Progenitor cell of endocrine pancreas (in vitro differentiated cells): ENCODE measurements around the gene TDP2. TPM values are rescaled to one million over a fixed set of nuclear protein-coding genes. Genes with fewer than 3 reads are reported as not detected.
"Not testable (repeated sequence)": the region's sequence is repeated elsewhere in the genome, so short reads cannot be mapped to it uniquely, and the experiment has no call there.

Source experiments
- DNase-seq: peaks from one replicate; pipeline ENCODE4 v3.0.0; 2021; ENCODE audit warnings: low spot score; ENCODE audit not compliant: unreplicated experiment
- H3K27ac Mint-ChIP-seq: 2 replicates; pipeline ENCODE4 v1.8.0; 2021; ENCODE audit warnings: mild to moderate bottlenecking, moderate library complexity, mixed read lengths
- H3K27me3 Mint-ChIP-seq: 2 replicates; pipeline ENCODE4 v1.8.0; 2021; ENCODE audit warnings: mixed read lengths
- H3K36me3 Mint-ChIP-seq: 2 replicates; pipeline ENCODE4 v1.8.0; 2022; ENCODE audit warnings: mixed read lengths; ENCODE audit not compliant: insufficient read depth
- H3K4me1 Mint-ChIP-seq: 2 replicates; pipeline ENCODE4 v1.8.0; 2021; ENCODE audit warnings: low read depth, mixed read lengths
- H3K4me3 Mint-ChIP-seq: 2 replicates; pipeline ENCODE4 v1.8.0; 2021; ENCODE audit warnings: low read depth, mild to moderate bottlenecking, moderate library complexity, mixed read lengths
- H3K9me3 Mint-ChIP-seq: 2 replicates; pipeline ENCODE4 v1.8.0; 2021; ENCODE audit warnings: low read depth, mixed read lengths
- CTCF ChIP-seq: fragments of 200-600 bp; sonication (generic); IDR thresholded peaks from one replicate; pipeline ENCODE4 v1.5.0; 2021; ENCODE audit warnings: antibody characterized with exemption, mild to moderate bottlenecking; ENCODE audit not compliant: unreplicated experiment
- total RNA-seq: library from RNA; stranded (reverse); gene quantifications from 2 replicates; pipeline ENCODE4 v1.2.1, GENCODE V29; 2021

TDP2 gene
- total RNA-seq, 1 donor from 2014 or later = 65.6 TPM

DNA sequence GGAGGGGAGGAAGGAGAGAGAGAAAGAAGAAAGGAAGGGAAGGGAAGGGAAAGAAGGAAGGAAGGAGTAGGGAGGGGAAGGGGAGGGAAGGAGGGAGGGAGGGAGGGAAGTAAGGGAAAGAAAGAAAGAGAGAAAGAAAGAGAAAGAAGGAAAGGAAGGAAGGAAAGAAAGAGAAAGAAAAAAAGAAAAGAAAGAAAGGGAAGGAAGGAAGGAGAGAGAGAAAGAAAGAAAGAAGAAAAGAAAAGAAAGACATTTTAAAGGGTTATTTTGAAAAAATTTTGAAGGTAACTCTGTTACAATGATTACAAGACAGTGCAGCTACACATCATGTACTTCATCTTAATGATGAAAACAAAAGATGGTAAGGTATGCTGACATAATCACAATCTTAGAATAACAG, 24.6 kb downstream of the TDP2 start:
- Mint-ChIP-seq H3K4me3 (no peak overlapping the region), H3K27me3 (peaks cover 9% of the 10 kb centered on the region), H3K36me3 (no peaks in the 10 kb centered on the region), H3K9me3 (peaks cover 4% of the 10 kb centered on the region), H3K27ac (no peak overlapping the region), H3K4me1 (peaks cover 7% of the 10 kb centered on the region)
- DNase-seq = no peak
- no peak for TF ChIP-seq CTCF

- not testable (repeated sequence) for H3K36me3 Mint-ChIP-seq, H3K27me3 Mint-ChIP-seq, H3K9me3 Mint-ChIP-seq, DNase-seq, H3K27ac Mint-ChIP-seq, H3K4me3 Mint-ChIP-seq, H3K4me1 Mint-ChIP-seq
These were observed 26.1 kb downstream of the TDP2 start for GRCh38 chr6:24640631-24641030.

DNA sequence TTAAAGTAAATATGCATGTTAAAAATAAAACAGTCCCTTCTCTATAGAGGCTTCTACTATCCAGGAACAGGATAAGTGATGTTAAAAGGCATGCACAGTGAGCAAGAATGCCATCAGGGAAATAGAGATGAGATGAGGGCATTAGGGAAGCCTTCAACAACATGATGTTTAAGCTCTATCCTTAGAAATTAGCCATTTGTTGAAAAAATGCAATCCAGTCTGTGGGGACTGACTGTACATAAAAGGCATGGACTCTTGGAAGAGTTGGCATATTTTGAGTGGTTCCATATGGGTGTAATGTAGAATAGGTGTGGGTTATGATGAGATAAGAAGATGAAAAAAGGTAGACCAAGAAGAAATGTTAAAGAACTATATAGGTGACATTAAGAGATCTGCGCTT, 26.5 kb downstream of the TDP2 start:
- H3K27me3 Mint-ChIP-seq = peaks cover 7% of the 10 kb centered on the region
- H3K4me1 Mint-ChIP-seq = peaks cover under 1% of the 10 kb centered on the region
- peaks cover 4% of the 10 kb centered on the region for H3K9me3 Mint-ChIP-seq
- no peak for DNase-seq
- no peak overlapping the region for H3K4me3 Mint-ChIP-seq
- H3K27ac Mint-ChIP-seq = no peak overlapping the region
- no peaks in the 10 kb centered on the region for H3K36me3 Mint-ChIP-seq
- TF ChIP-seq CTCF = no peak

DNA sequence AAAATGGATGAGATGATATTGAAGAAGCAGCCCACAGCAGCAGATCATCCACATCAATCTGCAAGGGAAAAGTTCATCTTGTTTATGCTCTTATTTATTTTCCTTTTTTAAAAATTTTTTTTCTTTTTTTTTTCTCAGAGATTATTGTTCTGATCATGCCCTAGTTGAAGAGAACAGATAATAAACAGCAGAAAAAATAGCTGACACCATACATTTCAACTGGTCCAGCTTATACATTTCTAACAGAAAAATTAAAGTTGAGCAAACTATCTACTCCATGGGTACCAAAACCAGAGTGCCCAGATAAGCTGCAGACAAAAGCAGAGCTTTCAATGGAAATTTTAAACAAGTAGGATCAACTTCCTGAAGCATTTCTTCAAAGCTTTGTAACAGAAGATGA, 30.0 kb downstream of the TDP2 start:
- no peak for DNase-seq
- no peak for TF ChIP-seq CTCF
- H3K9me3 Mint-ChIP-seq = peaks cover 4% of the 10 kb centered on the region
- peaks cover 17% of the 10 kb centered on the region for H3K4me1 Mint-ChIP-seq
- no peaks in the 10 kb centered on the region for H3K27me3 Mint-ChIP-seq
- H3K27ac Mint-ChIP-seq = no peak overlapping the region
- peaks cover 1% of the 10 kb centered on the region for H3K36me3 Mint-ChIP-seq
- no peak overlapping the region for H3K4me3 Mint-ChIP-seq

DNA sequence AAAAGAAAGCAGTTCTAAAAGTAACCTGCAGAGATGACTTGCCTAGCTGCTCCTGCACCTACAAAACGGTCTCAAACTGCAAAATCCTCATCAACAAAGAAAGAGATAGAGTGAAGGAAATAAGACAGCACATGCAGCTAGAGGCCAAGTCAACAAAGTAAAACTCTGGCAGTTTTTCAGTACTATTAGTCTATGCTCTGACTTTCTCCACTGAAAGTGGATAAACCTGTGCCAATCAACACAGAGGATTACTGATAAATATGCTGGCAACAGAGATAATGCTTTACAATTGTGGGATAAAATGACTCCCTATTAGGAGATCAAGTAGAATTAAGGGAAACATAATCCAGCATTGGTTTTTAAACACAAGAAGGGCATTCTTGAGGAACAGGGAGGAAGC, 34.1 kb downstream of the TDP2 start:
- H3K4me3 Mint-ChIP-seq = no peak overlapping the region
- H3K27ac Mint-ChIP-seq = no peak overlapping the region
- TF ChIP-seq CTCF = no peak
- DNase-seq = no peak
- peaks cover 23% of the 10 kb centered on the region for H3K4me1 Mint-ChIP-seq
- no peaks in the 10 kb centered on the region for H3K27me3 Mint-ChIP-seq
- peaks cover 1% of the 10 kb centered on the region for H3K36me3 Mint-ChIP-seq
- no peaks in the 10 kb centered on the region for H3K9me3 Mint-ChIP-seq

DNA sequence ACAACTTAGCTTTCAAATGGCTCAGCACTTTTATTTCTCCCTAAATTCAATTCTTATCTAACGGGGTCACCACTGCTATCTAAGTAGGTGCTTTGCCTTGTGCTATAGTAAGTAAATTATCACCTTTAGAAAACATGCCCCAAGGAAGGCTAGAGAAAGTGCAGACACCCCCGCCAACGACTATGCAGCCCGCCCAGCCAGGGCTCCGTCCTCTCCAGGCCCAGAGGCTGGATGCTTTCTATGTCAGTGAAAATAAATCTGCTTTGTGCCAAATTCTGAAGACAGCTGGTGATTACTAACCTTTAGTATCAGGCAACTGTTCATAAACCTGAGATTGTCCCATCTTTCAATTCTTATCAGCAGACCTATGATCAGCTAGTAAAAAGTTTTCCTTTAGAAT, 35.0 kb downstream of the TDP2 start:
- TF ChIP-seq CTCF = no peak
- no peak for DNase-seq
- Mint-ChIP-seq H3K27ac (no peak overlapping the region), H3K36me3 (peaks cover 1% of the 10 kb centered on the region), H3K4me1 (peaks cover 23% of the 10 kb centered on the region), H3K27me3 (no peaks in the 10 kb centered on the region), H3K9me3 (no peaks in the 10 kb centered on the region), H3K4me3 (no peak overlapping the region)
